GM10266 (cell line): ENCODE data around the gene RPL19.

Experiments
- DNase-seq: peaks from one replicate; pipeline ENCODE4 v3.0.0; 2012; ENCODE audit errors: extremely low spot score
- CTCF ChIP-seq: IDR thresholded peaks from 2 replicates; pipeline ENCODE4 v1.5.1; 2012; ENCODE audit warnings: mild to moderate bottlenecking, low read depth; ENCODE audit not compliant: control insufficient read depth, insufficient read depth; ENCODE audit errors: missing control alignments

The RPL19 gene

DNA sequence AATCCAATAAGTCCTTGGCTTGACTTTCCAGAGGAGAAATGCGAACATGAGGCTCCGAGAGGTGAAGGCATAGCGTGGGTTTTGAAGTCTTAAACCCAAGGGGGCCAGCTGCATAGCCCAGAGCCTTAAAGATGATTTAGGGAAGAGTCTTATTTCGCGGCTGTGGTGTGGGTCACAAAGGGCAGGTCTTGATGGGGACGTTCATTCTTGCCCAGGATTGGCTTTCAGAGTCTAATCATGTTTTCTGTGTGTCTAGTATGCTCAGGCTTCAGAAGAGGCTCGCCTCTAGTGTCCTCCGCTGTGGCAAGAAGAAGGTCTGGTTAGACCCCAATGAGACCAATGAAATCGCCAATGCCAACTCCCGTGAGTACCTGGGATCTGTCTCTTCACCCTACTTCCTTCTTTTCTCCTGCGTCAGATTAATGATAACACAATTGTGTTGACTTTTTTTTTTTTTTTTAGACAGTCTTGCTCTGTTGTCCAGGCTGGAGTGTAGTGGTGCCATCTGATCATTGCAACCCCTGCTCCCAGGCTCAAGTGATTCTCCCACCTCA, 951 bp downstream of the RPL19 start:
- DNase-seq, result no peak
- TF ChIP-seq CTCF, result no peak

DNA sequence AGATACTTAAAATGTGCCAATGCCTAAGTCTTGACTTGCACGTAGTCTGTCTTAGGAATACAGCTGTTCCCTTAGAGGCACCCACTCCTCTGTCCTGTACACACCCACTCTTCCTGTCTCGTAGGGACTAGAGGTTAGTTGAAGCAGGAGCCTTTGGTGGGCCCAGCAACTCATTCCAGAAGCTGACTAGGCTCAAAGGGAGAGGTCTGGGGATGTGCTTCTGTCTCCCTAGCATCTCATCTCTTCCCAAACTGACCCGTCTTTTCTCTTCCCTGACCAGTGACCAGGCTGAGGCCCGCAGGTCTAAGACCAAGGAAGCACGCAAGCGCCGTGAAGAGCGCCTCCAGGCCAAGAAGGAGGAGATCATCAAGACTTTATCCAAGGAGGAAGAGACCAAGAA, 4.2 kb downstream of the RPL19 start:
- no peak for TF ChIP-seq CTCF
- no peak for DNase-seq

GRCh38 chr17:39205112-39205526, 5.0 kb downstream of the RPL19 start:
- no peak for TF ChIP-seq CTCF
- DNase-seq, result no peak

DNA sequence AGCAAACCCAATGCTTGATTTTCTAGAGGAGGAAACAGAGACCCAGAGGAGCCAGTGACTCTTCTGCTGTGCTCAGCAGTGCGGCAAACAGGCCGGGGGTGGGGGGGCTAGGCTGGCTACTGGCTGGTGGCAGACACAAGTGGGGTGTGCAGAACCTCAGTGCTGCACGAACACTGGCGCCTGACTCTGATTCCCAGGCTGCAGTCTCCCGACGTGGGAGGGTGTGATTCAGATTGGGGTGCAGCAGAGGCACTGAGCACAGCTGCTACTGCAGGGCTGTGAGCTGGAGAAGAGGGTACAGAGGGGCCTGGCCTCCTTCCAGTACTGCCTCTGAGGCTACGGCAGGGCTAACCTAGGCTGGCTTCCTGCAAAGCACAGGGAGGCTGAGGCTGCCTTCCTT, 8.1 kb downstream of the RPL19 start:
- DNase-seq, result no peak

DNA sequence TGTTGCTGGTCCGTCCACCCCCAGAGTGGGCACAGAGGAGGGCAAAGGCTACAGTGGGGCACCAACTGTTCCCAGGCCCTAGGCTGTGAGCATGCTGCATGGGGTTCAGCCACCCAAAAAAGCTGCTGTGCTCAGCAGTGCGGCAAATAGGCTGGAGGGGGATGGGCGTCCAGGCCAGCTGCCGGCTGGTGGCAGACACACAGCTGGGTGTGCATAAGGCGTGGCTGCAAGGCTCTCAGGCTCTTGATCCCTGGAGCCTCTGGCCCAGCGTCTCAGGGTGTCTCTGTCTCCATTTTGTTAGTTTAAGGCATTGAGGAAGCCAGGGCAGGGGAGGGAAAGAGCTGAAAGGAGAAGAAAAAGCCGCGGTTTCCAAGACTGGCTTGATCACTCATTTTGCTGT, 8.8 kb downstream of the RPL19 start:
- DNase-seq, result peak; percentile 59
- no peak for TF ChIP-seq CTCF

More for the DNA sequence above, 8.1 kb downstream of the RPL19 start:
- TF ChIP-seq CTCF, result no peak

DNA sequence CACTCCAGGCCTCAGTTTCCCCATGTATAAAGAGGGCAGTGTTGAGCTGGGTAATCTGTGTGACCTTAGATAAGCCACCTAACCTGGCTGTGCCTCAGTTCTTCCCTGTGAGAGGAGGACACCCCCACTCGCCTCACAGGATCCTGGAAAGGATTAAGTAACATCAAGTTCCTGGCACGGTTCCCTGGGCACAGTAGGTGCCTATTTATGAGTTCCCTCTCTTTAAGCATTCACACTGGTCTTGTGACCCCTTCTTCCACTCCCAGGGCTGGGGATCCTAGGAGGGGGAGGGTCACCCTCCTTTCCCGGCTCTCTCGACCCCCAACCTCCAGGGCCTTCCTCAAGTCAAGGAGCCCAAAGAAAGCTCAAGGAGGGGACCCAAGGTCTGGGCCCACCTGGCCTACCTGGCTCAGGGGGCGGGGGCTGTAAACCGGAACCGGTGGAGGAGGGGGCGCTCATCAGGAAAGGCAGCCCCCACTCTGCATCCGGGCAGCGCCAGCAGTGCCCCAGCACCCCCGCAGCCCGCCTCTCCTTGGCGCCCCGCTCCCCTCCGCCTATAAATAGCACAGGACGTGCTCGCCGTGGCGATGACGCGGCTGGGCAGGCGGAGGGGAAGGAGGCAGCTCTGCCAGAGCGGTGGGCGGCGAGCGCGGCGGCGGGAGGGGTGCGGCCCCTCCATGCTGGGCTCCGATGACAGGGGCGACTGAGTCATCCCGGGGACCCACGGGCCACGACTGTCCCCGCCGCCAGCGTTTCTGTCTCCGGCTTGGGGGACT, 9.4 kb downstream of the RPL19 start:
- DNase-seq, result peak; percentile 46

More for the DNA sequence above, 9.4 kb downstream of the RPL19 start:
- TF ChIP-seq CTCF, result no peak
